GM19372 (cell line): ENCODE results near the gene AFF2.

Source experiments
- ATAC-seq: cut with Tn5 transposase; IDR thresholded peaks from one replicate; pipeline ENCODE4 v1.9.1; 2021; ENCODE audit warnings: mild to moderate bottlenecking, low read depth, moderate library complexity; ENCODE audit not compliant: unreplicated experiment

The AFF2 gene

GRCh38 chrX:148979786-148980185, 479.4 kb downstream of the AFF2 start:
- no peak for ATAC-seq

- ATAC-seq, result no peak
Measured at GRCh38 chrX:148984238-148984637, 483.8 kb downstream of the AFF2 start.

- ATAC-seq, result no peak
Measured at GRCh38 chrX:148991502-148991901, 491.1 kb downstream of the AFF2 start.

GRCh38 chrX:148995661-148996060, 495.2 kb downstream of the AFF2 start:
- ATAC-seq, result no peak

- ATAC-seq, result no peak
Measured at GRCh38 chrX:149002320-149002719, 501.9 kb downstream of the AFF2 start.

GRCh38 chrX:149003863-149004660, 503.6 kb downstream of the AFF2 start:
- ATAC-seq, result no peak

GRCh38 chrX:149004936-149005335, 504.5 kb downstream of the AFF2 start:
- ATAC-seq, result no peak

- ATAC-seq, result no peak
Measured at GRCh38 chrX:149006235-149006634, 505.8 kb downstream of the AFF2 start.

GRCh38 chrX:149007423-149007822, 507.0 kb downstream of the AFF2 start:
- no peak for ATAC-seq

GRCh38 chrX:149010013-149010852, 509.8 kb downstream of the AFF2 start:
- no peak for ATAC-seq

GRCh38 chrX:149010853-149011224, 510.4 kb downstream of the AFF2 start:
- ATAC-seq, result no peak

- no peak for ATAC-seq
Measured at GRCh38 chrX:149013081-149013480, 512.7 kb downstream of the AFF2 start.

- no peak for ATAC-seq
Measured at GRCh38 chrX:149021159-149021558, 520.7 kb downstream of the AFF2 start.

GRCh38 chrX:149022485-149022884, 522.1 kb downstream of the AFF2 start:
- ATAC-seq, result no peak

- ATAC-seq, result no peak
Measured at GRCh38 chrX:149032449-149032848, 532.0 kb downstream of the AFF2 start.

GRCh38 chrX:149036086-149036485, 535.7 kb downstream of the AFF2 start:
- ATAC-seq, result no peak

GRCh38 chrX:149037281-149037870, 537.0 kb downstream of the AFF2 start:
- ATAC-seq, result no peak

- no peak for ATAC-seq
Measured at GRCh38 chrX:149039057-149039456, 538.6 kb downstream of the AFF2 start.

GRCh38 chrX:149040873-149041535, 540.6 kb downstream of the AFF2 start:
- ATAC-seq, result no peak

GRCh38 chrX:149043401-149043800, 543.0 kb downstream of the AFF2 start:
- ATAC-seq, result no peak

GRCh38 chrX:149044471-149044870, 544.1 kb downstream of the AFF2 start:
- no peak for ATAC-seq
